ENCODE results near the gene TUBGCP3. TPM values are rescaled to one million over a fixed set of nuclear protein-coding genes. Genes with fewer than 3 reads are reported as not detected.

The TUBGCP3 gene
- total RNA-seq, 4 donors from 2014 or later = 21.9 to 60.9 (median 32.0) TPM

GRCh38 chr13:112438515-112438914 is 149.4 kb downstream of the TUBGCP3 start:
- H3K27me3 ChIP-seq = peaks cover 34% of the 10 kb centered on the region
- no peak for TF ChIP-seq POLR2A (IDR thresholded peaks at IDR 0.05)
- TF ChIP-seq, protein P1, sequence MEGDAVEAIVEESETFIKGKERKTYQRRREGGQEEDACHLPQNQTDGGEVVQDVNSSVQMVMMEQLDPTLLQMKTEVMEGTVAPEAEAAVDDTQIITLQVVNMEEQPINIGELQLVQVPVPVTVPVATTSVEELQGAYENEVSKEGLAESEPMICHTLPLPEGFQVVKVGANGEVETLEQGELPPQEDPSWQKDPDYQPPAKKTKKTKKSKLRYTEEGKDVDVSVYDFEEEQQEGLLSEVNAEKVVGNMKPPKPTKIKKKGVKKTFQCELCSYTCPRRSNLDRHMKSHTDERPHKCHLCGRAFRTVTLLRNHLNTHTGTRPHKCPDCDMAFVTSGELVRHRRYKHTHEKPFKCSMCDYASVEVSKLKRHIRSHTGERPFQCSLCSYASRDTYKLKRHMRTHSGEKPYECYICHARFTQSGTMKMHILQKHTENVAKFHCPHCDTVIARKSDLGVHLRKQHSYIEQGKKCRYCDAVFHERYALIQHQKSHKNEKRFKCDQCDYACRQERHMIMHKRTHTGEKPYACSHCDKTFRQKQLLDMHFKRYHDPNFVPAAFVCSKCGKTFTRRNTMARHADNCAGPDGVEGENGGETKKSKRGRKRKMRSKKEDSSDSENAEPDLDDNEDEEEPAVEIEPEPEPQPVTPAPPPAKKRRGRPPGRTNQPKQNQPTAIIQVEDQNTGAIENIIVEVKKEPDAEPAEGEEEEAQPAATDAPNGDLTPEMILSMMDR (IDR thresholded peaks at IDR 0.05) = no peak
- no peak for TF ChIP-seq POLR2AphosphoS5 (IDR thresholded peaks at IDR 0.05)
- TF ChIP-seq EP300 (IDR thresholded peaks at IDR 0.05) = no peak
- no peaks in the 10 kb centered on the region for H3K36me3 ChIP-seq
- H3K27ac ChIP-seq = no peak overlapping the region
- WGBS = 89% methylated on average over 2 of the region's 2 CpGs
- DNase-seq (ENCODE audit: low spot score in 2 of 2) = no peak
- H3K9me3 ChIP-seq = peaks cover 3% of the 10 kb centered on the region
- H3K4me1 ChIP-seq = peaks cover 4% of the 10 kb centered on the region
- no peak overlapping the region for H3K4me3 ChIP-seq

DNA sequence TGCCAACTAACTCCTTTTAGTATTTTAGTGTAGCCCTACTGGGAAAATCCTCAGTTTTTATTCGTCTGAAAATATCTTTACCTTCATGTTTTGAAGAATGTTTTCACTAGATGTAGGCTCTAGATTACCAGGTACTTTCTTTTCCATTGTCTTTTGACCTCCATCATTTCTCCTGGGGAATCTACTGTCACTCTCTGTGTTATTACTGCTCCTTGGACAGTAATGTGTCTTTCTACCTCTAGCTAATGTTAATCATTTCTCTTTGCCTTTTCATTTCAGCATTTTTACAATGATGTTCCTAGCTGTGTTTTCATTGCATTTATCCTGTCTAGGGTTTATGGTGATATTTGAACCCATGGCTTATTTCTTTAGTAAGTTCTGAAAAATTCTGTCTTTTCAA is 149.9 kb downstream of the TUBGCP3 start:
- no peak for DNase-seq (ENCODE audit: low spot score in 2 of 2)
- WGBS = 73% methylated on average over 1 of the region's 1 CpG
- no peak for TF ChIP-seq POLR2AphosphoS5 (IDR thresholded peaks at IDR 0.05)
- TF ChIP-seq EP300 (IDR thresholded peaks at IDR 0.05) = no peak
- TF ChIP-seq, protein P1 (IDR thresholded peaks at IDR 0.05) = no peak
- no peak for TF ChIP-seq POLR2A (IDR thresholded peaks at IDR 0.05)
- Histone ChIP-seq H3K36me3 (no peaks in the 10 kb centered on the region), H3K9me3 (peaks cover 3% of the 10 kb centered on the region), H3K4me3 (no peak overlapping the region), H3K27me3 (peaks cover 29% of the 10 kb centered on the region), H3K4me1 (peaks cover 4% of the 10 kb centered on the region), H3K27ac (no peak overlapping the region)

DNA sequence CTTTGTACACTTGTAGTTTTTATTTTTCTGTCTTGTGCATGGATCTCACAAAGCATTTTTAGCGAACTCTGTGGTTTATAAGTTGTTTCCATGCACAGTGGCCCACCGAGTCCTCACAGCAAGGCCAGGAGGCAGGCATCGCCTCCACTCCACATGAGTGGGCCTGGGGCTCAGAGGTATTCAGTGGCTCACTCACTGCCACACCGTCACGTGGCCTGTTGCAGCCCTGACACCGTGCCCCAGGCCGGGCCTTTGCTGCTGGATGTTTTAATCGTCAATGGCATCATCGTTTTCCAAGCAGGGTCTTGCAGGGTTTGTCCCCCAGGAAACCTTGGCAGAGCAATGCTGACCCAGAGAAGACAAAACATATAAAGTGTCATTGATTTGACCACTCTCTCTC is 152.0 kb downstream of the TUBGCP3 start:
- Histone ChIP-seq H3K4me3 (no peak overlapping the region), H3K27ac (no peak overlapping the region), H3K4me1 (no peaks in the 10 kb centered on the region), H3K36me3 (no peaks in the 10 kb centered on the region), H3K9me3 (peaks cover 6% of the 10 kb centered on the region), H3K27me3 (peaks cover 15% of the 10 kb centered on the region)
- peak in 1 of 2 donors; percentile 57 for DNase-seq (ENCODE audit: low spot score in 2 of 2)
- TF ChIP-seq POLR2AphosphoS5 (IDR thresholded peaks at IDR 0.05) (no peak), POLR2A (IDR thresholded peaks at IDR 0.05) (no peak), EP300 (IDR thresholded peaks at IDR 0.05) (no peak)
- TF ChIP-seq, protein P1 (IDR thresholded peaks at IDR 0.05) = no peak
- 83% methylated on average over 9 of the region's 9 CpGs for WGBS

Other genes starting within 250 kb of the TUBGCP3 start
- gene SPACA7, start 211.8 kb downstream of the TUBGCP3 start, total RNA-seq = not detected
- gene ATP11A, start 101.9 kb upstream of the TUBGCP3 start, total RNA-seq = 10 to 100 TPM; 22.8 to 51.0 (median 39.8) TPM